ENCODE measurements around the gene PRKCH. TPM values are rescaled to one million over a fixed set of nuclear protein-coding genes. Genes with fewer than 3 reads are reported as not detected.

The PRKCH gene
- polyA plus RNA-seq, 3 donors = 3.6 to 6.2 (median 5.4) TPM

DNA sequence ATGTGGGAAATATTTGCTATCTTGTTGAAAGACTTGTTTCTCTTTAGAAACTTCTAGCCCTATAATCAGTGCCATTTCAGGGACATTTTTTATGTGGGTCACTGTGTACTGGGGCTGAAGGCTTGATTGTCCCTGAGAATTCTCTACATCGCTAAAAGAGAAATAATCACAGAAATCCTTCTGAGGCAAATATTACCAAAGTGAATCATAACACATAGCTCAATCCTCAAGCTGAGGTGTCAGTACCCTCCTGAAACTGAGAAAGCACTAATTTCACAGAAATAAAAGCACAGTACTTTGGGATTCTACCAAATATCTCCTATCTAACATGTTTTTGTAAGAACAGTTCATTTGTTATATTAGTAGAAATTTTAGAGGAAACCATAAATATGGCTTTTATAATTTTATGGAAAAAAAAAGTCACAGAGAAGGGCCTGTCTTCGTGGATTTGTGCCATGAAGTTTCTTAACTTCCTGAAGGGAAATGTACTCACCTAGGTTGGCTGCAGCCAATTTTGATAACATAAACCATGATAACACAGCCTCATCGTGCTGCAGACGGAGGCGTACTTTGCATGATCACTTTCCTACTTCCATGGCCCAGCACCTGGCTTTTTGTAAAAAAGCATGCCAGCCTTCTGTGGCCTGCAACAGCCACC, 210.2 kb downstream of the PRKCH start:
- Histone ChIP-seq H2AFZ (ENCODE audit: insufficient read depth, low read depth, low read length, poor library complexity, severe bottlenecking) (no peak overlapping the region), H3K4me3 (replicated peaks in 1 of 3; ENCODE audit: low read depth in 2 of 3, low read length in 3 of 3) (no peak overlapping the region), H3K4me1 (ENCODE audit: control insufficient read depth in 1 of 2, insufficient read depth in 2 of 2, low read length in 2 of 2) (peaks cover 2 to 8% of the 10 kb centered on the region in 2 donors), H3K36me3 (replicated peaks in 1 of 2; ENCODE audit: control insufficient read depth in 1 of 2, insufficient read depth in 2 of 2, low read length in 2 of 2) (peaks cover 0 to 23% of the 10 kb centered on the region in 2 donors), H3K27me3 (ENCODE audit: control insufficient read depth in 2 of 2, insufficient read depth in 2 of 2, low read length in 2 of 2) (no peaks in the 10 kb centered on the region), H3K9me3 (replicated peaks in 1 of 2; ENCODE audit: control insufficient read depth in 1 of 2, insufficient read depth in 1 of 2, low read length in 2 of 2) (no peaks in the 10 kb centered on the region), H3K27ac (ENCODE audit: low read depth in 1 of 2, low read length in 2 of 2) (no peak overlapping the region), H3K9ac (ENCODE audit: insufficient read depth, low read length, poor library complexity, severe bottlenecking) (no peak overlapping the region), H4K20me1 (ENCODE audit: insufficient read depth, low read length) (no peaks in the 10 kb centered on the region), H3K79me2 (ENCODE audit: insufficient read depth, low read length) (no peaks in the 10 kb centered on the region), H3K4me2 (replicated peaks; ENCODE audit: extremely low read depth, low read length, poor library complexity, severe bottlenecking) (no peak overlapping the region)
- no peak for DNase-seq
- Mint-ChIP-seq H3K9me3 (peaks cover 0 to 3% (median 0%) of the 10 kb centered on the region in 7 donors), H3K27me3 (ENCODE audit: low read depth in 3 of 3) (peaks cover 0 to 2% (median 0%) of the 10 kb centered on the region in 3 donors), H3K4me3 (no peak overlapping the region), H3K27ac (no peak overlapping the region), H3K36me3 (peaks cover 41 to 55% of the 10 kb centered on the region in 2 donors), H3K4me1 (peaks cover 34% of the 10 kb centered on the region)
- TF ChIP-seq, protein P1, sequence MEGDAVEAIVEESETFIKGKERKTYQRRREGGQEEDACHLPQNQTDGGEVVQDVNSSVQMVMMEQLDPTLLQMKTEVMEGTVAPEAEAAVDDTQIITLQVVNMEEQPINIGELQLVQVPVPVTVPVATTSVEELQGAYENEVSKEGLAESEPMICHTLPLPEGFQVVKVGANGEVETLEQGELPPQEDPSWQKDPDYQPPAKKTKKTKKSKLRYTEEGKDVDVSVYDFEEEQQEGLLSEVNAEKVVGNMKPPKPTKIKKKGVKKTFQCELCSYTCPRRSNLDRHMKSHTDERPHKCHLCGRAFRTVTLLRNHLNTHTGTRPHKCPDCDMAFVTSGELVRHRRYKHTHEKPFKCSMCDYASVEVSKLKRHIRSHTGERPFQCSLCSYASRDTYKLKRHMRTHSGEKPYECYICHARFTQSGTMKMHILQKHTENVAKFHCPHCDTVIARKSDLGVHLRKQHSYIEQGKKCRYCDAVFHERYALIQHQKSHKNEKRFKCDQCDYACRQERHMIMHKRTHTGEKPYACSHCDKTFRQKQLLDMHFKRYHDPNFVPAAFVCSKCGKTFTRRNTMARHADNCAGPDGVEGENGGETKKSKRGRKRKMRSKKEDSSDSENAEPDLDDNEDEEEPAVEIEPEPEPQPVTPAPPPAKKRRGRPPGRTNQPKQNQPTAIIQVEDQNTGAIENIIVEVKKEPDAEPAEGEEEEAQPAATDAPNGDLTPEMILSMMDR (IDR thresholded peaks at IDR 0.05) = no peak
- intact Hi-C loops (cut with micrococcal nuclease) = no loop called here
- WGBS (ENCODE audit: insufficient coverage) = 100% methylated on average over 1 of the region's 5 CpGs

DNA sequence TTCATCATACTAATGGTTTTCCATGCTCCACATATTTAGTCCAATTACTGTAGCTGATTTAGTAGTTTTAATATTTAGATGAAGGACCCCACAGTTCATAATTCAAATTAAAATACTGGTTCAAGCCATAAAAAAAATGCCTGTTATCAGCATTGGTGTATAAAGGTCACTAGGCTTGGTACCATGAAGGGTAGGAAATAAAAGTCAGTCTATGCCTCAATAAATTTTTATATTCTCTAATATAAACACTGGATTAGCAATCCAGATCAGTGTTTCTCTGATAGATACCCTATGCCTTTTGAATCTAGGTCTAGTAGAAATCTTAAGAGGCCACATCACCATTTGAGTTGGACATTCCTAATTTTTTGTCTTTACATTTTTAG, 210.7 kb downstream of the PRKCH start:
- no peak overlapping the region for H3K27ac Mint-ChIP-seq
- no peak overlapping the region for H3K27ac ChIP-seq (ENCODE audit: low read depth in 1 of 2, low read length in 2 of 2)
- peaks cover 0 to 23% of the 10 kb centered on the region in 2 donors for H3K36me3 ChIP-seq (replicated peaks in 1 of 2; ENCODE audit: control insufficient read depth in 1 of 2, insufficient read depth in 2 of 2, low read length in 2 of 2)
- peaks cover 0 to 2% (median 0%) of the 10 kb centered on the region in 3 donors for H3K27me3 Mint-ChIP-seq (ENCODE audit: low read depth in 3 of 3)
- peaks cover 31% of the 10 kb centered on the region for H3K4me1 Mint-ChIP-seq
- peaks cover 2 to 8% of the 10 kb centered on the region in 2 donors for H3K4me1 ChIP-seq (ENCODE audit: control insufficient read depth in 1 of 2, insufficient read depth in 2 of 2, low read length in 2 of 2)
- TF ChIP-seq, protein P1 (IDR thresholded peaks at IDR 0.05) = no peak
- no peak overlapping the region for H2AFZ ChIP-seq (ENCODE audit: insufficient read depth, low read depth, low read length, poor library complexity, severe bottlenecking)
- H3K9ac ChIP-seq (ENCODE audit: insufficient read depth, low read length, poor library complexity, severe bottlenecking) = no peak overlapping the region
- peaks cover 0 to 3% (median 0%) of the 10 kb centered on the region in 7 donors for H3K9me3 Mint-ChIP-seq
- H3K79me2 ChIP-seq (ENCODE audit: insufficient read depth, low read length) = no peaks in the 10 kb centered on the region
- no peaks in the 10 kb centered on the region for H3K27me3 ChIP-seq (ENCODE audit: control insufficient read depth in 2 of 2, insufficient read depth in 2 of 2, low read length in 2 of 2)
- no peak overlapping the region for H3K4me3 ChIP-seq (replicated peaks in 1 of 3; ENCODE audit: low read depth in 2 of 3, low read length in 3 of 3)
- H3K36me3 Mint-ChIP-seq = peaks cover 46 to 60% of the 10 kb centered on the region in 2 donors
- no peaks in the 10 kb centered on the region for H4K20me1 ChIP-seq (ENCODE audit: insufficient read depth, low read length)
- no peak overlapping the region for H3K4me2 ChIP-seq (replicated peaks; ENCODE audit: extremely low read depth, low read length, poor library complexity, severe bottlenecking)
- DNase-seq = no peak
- no peaks in the 10 kb centered on the region for H3K9me3 ChIP-seq (replicated peaks in 1 of 2; ENCODE audit: control insufficient read depth in 1 of 2, insufficient read depth in 1 of 2, low read length in 2 of 2)
- H3K4me3 Mint-ChIP-seq = no peak overlapping the region
- intact Hi-C loops (cut with micrococcal nuclease) = no loop called here

All from CD14-positive monocyte (primary cell).